GM21526 (cell line): ENCODE data around the gene ARHGEF7.
A peak's percentile ranks its signal among the peaks of the same experiment; 100 is the strongest.

ENCODE experiments used
- ATAC-seq: cut with Tn5 transposase; IDR thresholded peaks from one replicate; pipeline ENCODE4 v1.9.1; 2021; ENCODE audit warnings: moderate library complexity; ENCODE audit not compliant: unreplicated experiment, low FRiP score

Gene ARHGEF7

GRCh38 chr13:111166882-111167675 is 52.0 kb downstream of the ARHGEF7 start:
- no peak for ATAC-seq

- no peak for ATAC-seq
Observed at GRCh38 chr13:111168107-111168506, 53.0 kb downstream of the ARHGEF7 start.

GRCh38 chr13:111171112-111171511 is 56.0 kb downstream of the ARHGEF7 start:
- ATAC-seq, result no peak

- no peak for ATAC-seq
Observed at GRCh38 chr13:111171629-111172028, 56.5 kb downstream of the ARHGEF7 start.

- ATAC-seq, result no peak
Observed at GRCh38 chr13:111174377-111175114, 59.4 kb downstream of the ARHGEF7 start.

- no peak for ATAC-seq
Observed at GRCh38 chr13:111175372-111175771, 60.3 kb downstream of the ARHGEF7 start.

- ATAC-seq, result no peak
Observed at GRCh38 chr13:111175935-111176334, 60.8 kb downstream of the ARHGEF7 start.

GRCh38 chr13:111176421-111176820 is 61.3 kb downstream of the ARHGEF7 start:
- ATAC-seq, result no peak

- ATAC-seq, result no peak
Observed at GRCh38 chr13:111177081-111177711, 62.1 kb downstream of the ARHGEF7 start.

GRCh38 chr13:111177921-111178320 is 62.8 kb downstream of the ARHGEF7 start:
- ATAC-seq, result no peak

GRCh38 chr13:111178402-111178801 is 63.3 kb downstream of the ARHGEF7 start:
- ATAC-seq, result no peak

GRCh38 chr13:111179908-111180760 is 65.0 kb downstream of the ARHGEF7 start:
- no peak for ATAC-seq

GRCh38 chr13:111181977-111182376 is 66.9 kb downstream of the ARHGEF7 start:
- no peak for ATAC-seq

GRCh38 chr13:111183087-111183645 is 68.1 kb downstream of the ARHGEF7 start:
- no peak for ATAC-seq

- no peak for ATAC-seq
Observed at GRCh38 chr13:111183959-111184358, 68.8 kb downstream of the ARHGEF7 start.

GRCh38 chr13:111184458-111185401 is 69.6 kb downstream of the ARHGEF7 start:
- ATAC-seq, result peak; percentile 89

- no peak for ATAC-seq
Observed at GRCh38 chr13:111186305-111186935, 71.3 kb downstream of the ARHGEF7 start.

- ATAC-seq, result no peak
Observed at GRCh38 chr13:111187960-111188541, 72.9 kb downstream of the ARHGEF7 start.
